Muscle layer of duodenum (tissue), 2 donors: Measurements from ENCODE around the gene LSAMP.

Source experiments
- H3K27ac ChIP-seq: one replicate; pipeline ENCODE4 v1.7.0; 2013; ENCODE audit warnings: mild to moderate bottlenecking, low read length
- H3K27me3 ChIP-seq: one replicate; pipeline ENCODE4 v1.7.0; 2013; ENCODE audit warnings: low read depth, mild to moderate bottlenecking, control low read depth, low read length
- H3K36me3 ChIP-seq, 2 donors: one replicate each; pipeline ENCODE4 v1.7.0; 2013; ENCODE audit warnings: low read length in 2 of 2, control low read depth in 1 of 2, mild to moderate bottlenecking in 1 of 2; ENCODE audit not compliant: insufficient read depth in 2 of 2, control insufficient read depth in 1 of 2
- H3K4me1 ChIP-seq, 2 donors: one replicate each; pipeline ENCODE4 v1.7.0; 2013; ENCODE audit warnings: low read length in 2 of 2, mild to moderate bottlenecking in 2 of 2, control low read depth in 1 of 2, moderate library complexity in 1 of 2; ENCODE audit not compliant: insufficient read depth in 2 of 2, control insufficient read depth in 1 of 2
- H3K4me3 ChIP-seq, 2 donors: one replicate each; pipeline ENCODE4 v1.7.0; 2013; ENCODE audit warnings: low read length in 2 of 2, low read depth in 1 of 2, mild to moderate bottlenecking in 1 of 2
- H3K9me3 ChIP-seq, 2 donors: one replicate each; pipeline ENCODE4 v1.7.0; 2013; ENCODE audit warnings: low read length in 2 of 2, control low read depth in 1 of 2, mild to moderate bottlenecking in 1 of 2; ENCODE audit not compliant: control insufficient read depth in 1 of 2
- donor health status: healthy.

Gene LSAMP

GRCh38 chr3:115999613-116000012, 445.7 kb downstream of the LSAMP start:
- Histone ChIP-seq H3K27ac (no peak overlapping the region), H3K4me3 (no peak overlapping the region)

DNA sequence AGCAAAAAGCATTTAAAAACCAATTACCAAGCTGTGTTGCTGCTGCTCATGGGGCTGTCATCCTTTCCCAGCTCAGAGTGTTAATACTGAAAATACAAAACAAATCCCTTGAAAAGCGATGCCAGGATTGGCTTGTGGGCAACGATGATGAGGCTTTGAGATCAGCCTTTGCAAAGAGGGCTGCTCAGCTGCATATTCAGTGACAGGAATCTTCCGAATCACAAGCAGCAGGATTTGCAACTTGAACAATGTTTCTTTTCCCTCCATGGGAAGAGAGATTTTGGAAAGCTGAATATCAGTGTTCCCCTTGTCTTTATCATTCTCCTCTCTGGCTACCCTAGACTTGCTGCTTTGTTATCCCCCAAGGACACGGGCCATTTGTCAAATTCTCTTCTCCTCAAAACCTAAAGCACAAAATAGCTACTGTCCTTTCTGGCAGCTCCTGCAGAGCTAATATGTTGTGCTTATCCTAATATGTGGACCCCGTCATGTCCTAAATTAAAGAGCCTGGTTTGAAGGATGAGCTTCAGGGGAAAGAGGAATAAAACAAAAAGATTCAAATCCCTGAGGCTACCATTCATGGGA, 446.2 kb downstream of the LSAMP start:
- Histone ChIP-seq H3K4me3 (no peak overlapping the region), H3K27ac (no peak overlapping the region), H3K9me3 (no peaks in the 10 kb centered on the region), H3K27me3 (no peaks in the 10 kb centered on the region), H3K4me1 (no peaks in the 10 kb centered on the region), H3K36me3 (no peaks in the 10 kb centered on the region)

More at GRCh38 chr3:115999613-116000012, 445.7 kb downstream of the LSAMP start:
- no peaks in the 10 kb centered on the region for H3K36me3 ChIP-seq
- H3K4me1 ChIP-seq = no peaks in the 10 kb centered on the region
- H3K27me3 ChIP-seq = no peaks in the 10 kb centered on the region
- no peaks in the 10 kb centered on the region for H3K9me3 ChIP-seq

DNA sequence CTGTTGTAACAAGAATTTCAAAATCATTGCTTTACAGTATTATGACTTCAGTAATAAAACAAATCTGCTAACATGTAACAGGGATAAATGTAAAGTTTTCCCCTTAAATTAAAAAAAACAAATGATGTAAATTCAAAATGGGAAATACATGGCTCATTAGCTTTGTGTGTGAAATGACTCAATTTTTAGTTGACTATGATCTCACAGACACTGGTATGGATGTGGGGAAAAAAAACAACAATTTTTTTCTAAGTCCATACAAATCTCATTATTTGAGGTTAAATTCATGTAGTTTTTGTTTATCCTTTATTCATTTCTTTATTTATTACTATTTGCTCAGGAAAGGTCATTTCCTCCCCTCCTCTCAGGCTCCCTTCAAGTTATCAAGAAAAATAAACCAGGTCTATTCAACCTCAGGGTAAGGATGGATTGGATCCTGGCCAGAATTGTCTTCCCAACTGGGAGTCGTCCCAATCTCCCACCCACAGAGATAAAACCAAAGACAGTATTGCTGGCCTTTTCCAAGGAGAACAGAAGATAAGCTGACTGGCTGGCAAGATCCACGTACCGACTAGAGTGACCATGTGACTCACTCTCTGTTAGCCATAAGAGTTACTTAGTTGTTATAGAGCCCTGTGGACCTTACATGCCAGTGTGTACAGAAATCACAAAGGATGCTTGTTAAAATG, 448.7 kb downstream of the LSAMP start:
- Histone ChIP-seq H3K9me3 (no peaks in the 10 kb centered on the region), H3K4me3 (no peak overlapping the region), H3K36me3 (no peaks in the 10 kb centered on the region), H3K27me3 (no peaks in the 10 kb centered on the region), H3K27ac (no peak overlapping the region), H3K4me1 (no peaks in the 10 kb centered on the region)

DNA sequence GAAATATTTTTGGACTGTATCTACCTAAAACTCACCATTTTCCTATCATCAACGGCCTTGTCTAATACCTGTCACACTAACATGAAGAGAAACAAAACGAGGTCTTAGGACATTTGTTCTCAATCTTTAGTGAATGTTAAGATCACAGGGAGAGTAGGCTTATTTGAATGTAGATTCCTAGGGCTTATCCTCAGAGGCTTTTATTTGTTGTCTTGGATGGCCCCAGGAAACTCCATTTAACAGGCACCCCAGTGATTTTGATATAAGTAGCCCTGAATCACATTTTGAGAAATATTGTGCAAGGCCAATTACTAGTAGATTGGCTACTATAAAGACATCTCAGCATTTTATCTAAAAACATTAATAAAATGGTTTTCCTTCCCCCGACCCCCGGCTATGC, 454.6 kb downstream of the LSAMP start:
- Histone ChIP-seq H3K27me3 (no peaks in the 10 kb centered on the region), H3K36me3 (no peaks in the 10 kb centered on the region), H3K27ac (no peak overlapping the region)

GRCh38 chr3:115989684-115990421, 455.4 kb downstream of the LSAMP start:
- H3K27ac ChIP-seq = no peak overlapping the region
- H3K4me1 ChIP-seq = no peaks in the 10 kb centered on the region
- no peaks in the 10 kb centered on the region for H3K36me3 ChIP-seq

More for the DNA sequence above, 454.6 kb downstream of the LSAMP start:
- Histone ChIP-seq H3K9me3 (no peaks in the 10 kb centered on the region), H3K4me1 (no peaks in the 10 kb centered on the region), H3K4me3 (no peak overlapping the region)

DNA sequence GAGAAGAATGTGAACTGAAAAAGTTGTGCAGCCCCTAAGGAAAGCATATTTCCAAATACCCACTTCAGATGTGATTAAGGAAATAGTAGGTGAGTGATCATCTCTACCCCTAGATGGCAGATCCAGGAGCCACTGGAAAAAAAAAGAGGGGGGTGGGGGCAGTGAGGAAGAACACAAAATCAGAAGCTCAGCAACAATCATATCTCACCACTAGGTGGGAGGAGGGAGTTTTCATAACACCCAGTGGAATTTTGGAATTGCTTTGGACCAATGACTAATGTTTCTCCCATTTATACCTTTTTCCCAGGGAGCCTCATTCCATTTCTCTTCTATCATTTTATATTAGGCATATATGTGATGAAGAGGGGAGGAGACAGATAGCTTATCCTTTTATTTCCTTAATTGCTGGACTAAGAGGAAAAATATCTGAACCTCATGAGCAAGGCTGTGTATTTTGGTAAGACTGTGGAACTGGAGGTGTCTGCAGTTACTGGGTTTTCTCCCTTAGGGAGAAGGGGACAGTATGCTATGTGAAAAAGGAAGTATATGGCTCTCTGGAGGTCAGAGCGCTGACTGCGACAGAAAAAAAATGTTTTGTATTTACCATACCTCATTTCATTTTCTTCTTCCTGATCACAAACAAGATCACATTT, 458.6 kb downstream of the LSAMP start:
- no peaks in the 10 kb centered on the region for H3K36me3 ChIP-seq
- no peak overlapping the region for H3K4me3 ChIP-seq
- no peaks in the 10 kb centered on the region for H3K9me3 ChIP-seq
- H3K27ac ChIP-seq = no peak overlapping the region
- no peaks in the 10 kb centered on the region for H3K4me1 ChIP-seq
- no peaks in the 10 kb centered on the region for H3K27me3 ChIP-seq

More at GRCh38 chr3:115989684-115990421, 455.4 kb downstream of the LSAMP start:
- no peak overlapping the region for H3K4me3 ChIP-seq
- no peaks in the 10 kb centered on the region for H3K27me3 ChIP-seq
- H3K9me3 ChIP-seq = no peaks in the 10 kb centered on the region

GRCh38 chr3:115982629-115983028, 462.7 kb downstream of the LSAMP start:
- Histone ChIP-seq H3K36me3 (no peaks in the 10 kb centered on the region), H3K9me3 (no peaks in the 10 kb centered on the region), H3K27ac (no peak overlapping the region), H3K4me3 (no peak overlapping the region), H3K4me1 (no peaks in the 10 kb centered on the region), H3K27me3 (no peaks in the 10 kb centered on the region)

DNA sequence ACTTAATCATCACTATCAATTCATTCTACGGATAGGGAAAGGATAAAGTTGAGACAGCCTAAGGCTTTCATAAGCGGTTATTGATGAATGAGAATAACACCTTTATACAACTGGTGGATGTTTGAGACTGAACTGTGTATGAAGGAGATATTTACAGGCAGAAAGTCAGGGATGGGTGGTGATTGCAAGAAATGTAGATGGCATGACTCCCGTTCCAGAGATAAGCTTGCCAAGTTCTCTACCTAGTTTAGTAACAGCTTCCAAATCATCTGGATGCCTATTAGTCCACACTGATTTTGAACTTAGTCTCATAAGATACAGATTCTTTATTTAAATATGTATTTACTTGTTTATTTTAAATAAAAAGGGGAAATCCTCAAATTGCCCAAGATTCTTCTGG, 463.2 kb downstream of the LSAMP start:
- no peak overlapping the region for H3K4me3 ChIP-seq
- no peak overlapping the region for H3K27ac ChIP-seq
- H3K4me1 ChIP-seq = no peaks in the 10 kb centered on the region
- H3K36me3 ChIP-seq = no peaks in the 10 kb centered on the region
- no peaks in the 10 kb centered on the region for H3K9me3 ChIP-seq
- no peaks in the 10 kb centered on the region for H3K27me3 ChIP-seq

DNA sequence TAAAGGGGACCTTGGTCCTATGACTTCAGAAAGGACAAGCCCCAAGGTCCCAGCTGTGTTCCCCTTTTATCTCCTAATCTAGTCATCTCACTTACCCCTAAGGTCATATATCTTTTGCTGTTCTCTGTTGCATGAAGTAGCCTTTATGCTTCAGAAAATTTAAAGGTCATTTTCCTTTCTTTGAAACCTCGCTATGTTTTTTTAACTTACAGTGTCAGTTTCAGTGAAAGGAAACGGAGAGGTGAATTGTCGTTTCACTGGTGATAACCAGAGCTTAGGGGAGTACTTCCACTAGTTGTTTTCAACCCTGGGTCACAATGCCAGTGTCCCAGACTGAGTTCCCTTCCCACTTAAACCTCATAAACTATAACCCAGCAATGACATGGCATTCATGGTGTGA, 464.6 kb downstream of the LSAMP start:
- Histone ChIP-seq H3K36me3 (no peaks in the 10 kb centered on the region), H3K9me3 (no peaks in the 10 kb centered on the region), H3K4me1 (no peaks in the 10 kb centered on the region), H3K4me3 (no peak overlapping the region), H3K27ac (no peak overlapping the region), H3K27me3 (no peaks in the 10 kb centered on the region)

GRCh38 chr3:115977866-115978265, 467.4 kb downstream of the LSAMP start:
- H3K36me3 ChIP-seq = no peaks in the 10 kb centered on the region

GRCh38 chr3:115975796-115976195, 469.5 kb downstream of the LSAMP start:
- no peaks in the 10 kb centered on the region for H3K27me3 ChIP-seq
- no peaks in the 10 kb centered on the region for H3K9me3 ChIP-seq
- H3K4me3 ChIP-seq = no peak overlapping the region
- H3K36me3 ChIP-seq = no peaks in the 10 kb centered on the region
- H3K27ac ChIP-seq = no peak overlapping the region
- H3K4me1 ChIP-seq = no peaks in the 10 kb centered on the region

More at GRCh38 chr3:115977866-115978265, 467.4 kb downstream of the LSAMP start:
- Histone ChIP-seq H3K9me3 (no peaks in the 10 kb centered on the region), H3K4me3 (no peak overlapping the region), H3K27ac (no peak overlapping the region), H3K4me1 (no peaks in the 10 kb centered on the region), H3K27me3 (no peaks in the 10 kb centered on the region)
